Measurements from ENCODE around the gene RSRC1.
A peak's percentile ranks its signal among the peaks of the same experiment; 100 is the strongest.

The RSRC1 gene

DNA sequence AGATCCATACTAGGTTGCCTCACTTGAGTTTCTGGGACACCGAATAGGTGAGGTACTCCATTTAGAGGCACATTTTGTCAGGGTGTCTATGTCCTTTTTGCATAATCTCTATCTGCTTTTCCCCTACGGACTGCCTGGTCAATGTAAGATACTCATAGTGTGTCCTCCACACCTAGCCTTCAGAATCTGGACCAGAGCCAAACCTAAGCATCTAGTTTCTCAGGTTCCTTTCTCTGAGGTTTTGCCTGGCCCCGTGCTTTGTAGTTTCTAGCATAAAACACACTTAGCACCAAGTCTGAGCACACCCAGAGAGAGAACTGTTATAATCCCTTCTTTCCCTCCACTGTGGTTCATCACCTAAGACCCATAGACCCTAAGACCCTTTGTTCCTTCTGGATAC, 355.2 kb downstream of the RSRC1 start:
- H3K27me3 ChIP-seq (replicated peaks in 2 of 5; ENCODE audit: control insufficient read depth in 4 of 5, insufficient read depth in 5 of 5, low read length in 4 of 5), result no peaks in the 10 kb centered on the region
- H3K4me3 ChIP-seq (ENCODE audit: control insufficient read depth in 1 of 7, extremely low read depth in 1 of 7, insufficient read depth in 4 of 7, low read depth in 2 of 7, low read length in 6 of 7), result no peak overlapping the region
- no peaks in the 10 kb centered on the region for H3K4me1 ChIP-seq (ENCODE audit: control extremely low read depth in 1 of 4, control insufficient read depth in 4 of 4, insufficient read depth in 4 of 4, low read length in 3 of 4)
- H3K27ac ChIP-seq (ENCODE audit: insufficient read depth in 1 of 2, low read depth in 1 of 2, low read length in 2 of 2, poor library complexity in 1 of 2, severe bottlenecking in 2 of 2), result no peak overlapping the region
- CTCF ChIA-PET, result no interaction called here
- H3K36me3 ChIP-seq (ENCODE audit: control insufficient read depth in 4 of 4, insufficient read depth in 4 of 4, low read length in 3 of 4), result no peaks in the 10 kb centered on the region
- no peaks in the 10 kb centered on the region for H3K9me3 ChIP-seq (ENCODE audit: control extremely low read depth in 1 of 5, control insufficient read depth in 4 of 5, insufficient read depth in 2 of 5, low read depth in 1 of 5, low read length in 4 of 5)
- no peak for DNase-seq
- WGBS (ENCODE audit: insufficient coverage), result 100% methylated on average over 2 of the region's 3 CpGs
- POLR2A ChIA-PET, result no interaction called here

DNA sequence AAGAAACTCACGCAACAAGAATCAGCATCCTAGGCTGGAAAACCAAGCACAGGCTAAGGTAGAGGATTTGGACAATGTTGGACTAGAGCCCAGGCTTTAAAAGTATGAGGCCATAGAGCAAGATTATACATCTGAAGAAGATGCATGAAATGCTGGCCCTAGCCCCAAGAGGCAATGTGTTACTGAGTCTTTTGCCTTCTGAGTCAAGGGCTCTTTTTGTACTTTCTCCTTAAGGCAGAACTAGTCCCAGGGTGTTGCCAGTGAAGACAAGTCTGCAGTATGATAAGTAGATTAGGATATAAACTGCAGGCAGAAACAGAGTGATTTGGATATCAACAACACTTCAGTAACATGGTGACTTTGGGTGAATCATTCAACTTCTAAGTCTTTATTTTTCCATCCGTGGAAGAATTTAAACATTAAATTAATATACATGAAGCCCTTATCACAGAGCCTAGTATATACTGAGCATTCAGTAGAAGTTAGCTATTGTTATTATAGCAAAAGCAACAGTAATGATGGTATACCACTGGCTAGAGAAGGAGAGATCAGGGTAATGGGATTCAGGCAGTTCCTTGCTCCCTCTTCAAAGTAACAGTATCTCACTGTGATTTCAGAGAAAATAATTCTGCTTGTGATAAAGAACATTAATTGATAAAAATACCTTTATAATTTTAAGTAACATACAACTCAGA, 361.2 kb downstream of the RSRC1 start:
- no peak for DNase-seq
- Histone ChIP-seq H3K9me3 (ENCODE audit: control extremely low read depth in 1 of 5, control insufficient read depth in 4 of 5, insufficient read depth in 2 of 5, low read depth in 1 of 5, low read length in 4 of 5) (no peaks in the 10 kb centered on the region), H3K27me3 (replicated peaks in 2 of 5; ENCODE audit: control insufficient read depth in 4 of 5, insufficient read depth in 5 of 5, low read length in 4 of 5) (no peaks in the 10 kb centered on the region), H3K4me1 (ENCODE audit: control extremely low read depth in 1 of 4, control insufficient read depth in 4 of 4, insufficient read depth in 4 of 4, low read length in 3 of 4) (no peaks in the 10 kb centered on the region), H3K27ac (ENCODE audit: insufficient read depth in 1 of 2, low read depth in 1 of 2, low read length in 2 of 2, poor library complexity in 1 of 2, severe bottlenecking in 2 of 2) (no peak overlapping the region), H3K36me3 (ENCODE audit: control insufficient read depth in 4 of 4, insufficient read depth in 4 of 4, low read length in 3 of 4) (no peaks in the 10 kb centered on the region), H3K4me3 (ENCODE audit: control insufficient read depth in 1 of 7, extremely low read depth in 1 of 7, insufficient read depth in 4 of 7, low read depth in 2 of 7, low read length in 6 of 7) (no peak overlapping the region)
- CTCF ChIA-PET, result no interaction called here
- POLR2A ChIA-PET, result no interaction called here
- 100% methylated on average over 1 of the region's 2 CpGs for WGBS (ENCODE audit: insufficient coverage)

GRCh38 chr3:158471639-158472294, 361.9 kb downstream of the RSRC1 start:
- Histone ChIP-seq H3K4me1 (ENCODE audit: control extremely low read depth in 1 of 4, control insufficient read depth in 4 of 4, insufficient read depth in 4 of 4, low read length in 3 of 4) (no peaks in the 10 kb centered on the region), H3K27me3 (replicated peaks in 2 of 5; ENCODE audit: control insufficient read depth in 4 of 5, insufficient read depth in 5 of 5, low read length in 4 of 5) (no peaks in the 10 kb centered on the region), H3K9me3 (ENCODE audit: control extremely low read depth in 1 of 5, control insufficient read depth in 4 of 5, insufficient read depth in 2 of 5, low read depth in 1 of 5, low read length in 4 of 5) (no peaks in the 10 kb centered on the region), H3K27ac (ENCODE audit: insufficient read depth in 1 of 2, low read depth in 1 of 2, low read length in 2 of 2, poor library complexity in 1 of 2, severe bottlenecking in 2 of 2) (no peak overlapping the region), H3K4me3 (ENCODE audit: control insufficient read depth in 1 of 7, extremely low read depth in 1 of 7, insufficient read depth in 4 of 7, low read depth in 2 of 7, low read length in 6 of 7) (no peak overlapping the region), H3K36me3 (ENCODE audit: control insufficient read depth in 4 of 4, insufficient read depth in 4 of 4, low read length in 3 of 4) (no peaks in the 10 kb centered on the region)
- 100% methylated on average over 1 of the region's 3 CpGs for WGBS (ENCODE audit: insufficient coverage)
- POLR2A ChIA-PET, result no interaction called here
- DNase-seq, result no peak
- CTCF ChIA-PET, result no interaction called here

DNA sequence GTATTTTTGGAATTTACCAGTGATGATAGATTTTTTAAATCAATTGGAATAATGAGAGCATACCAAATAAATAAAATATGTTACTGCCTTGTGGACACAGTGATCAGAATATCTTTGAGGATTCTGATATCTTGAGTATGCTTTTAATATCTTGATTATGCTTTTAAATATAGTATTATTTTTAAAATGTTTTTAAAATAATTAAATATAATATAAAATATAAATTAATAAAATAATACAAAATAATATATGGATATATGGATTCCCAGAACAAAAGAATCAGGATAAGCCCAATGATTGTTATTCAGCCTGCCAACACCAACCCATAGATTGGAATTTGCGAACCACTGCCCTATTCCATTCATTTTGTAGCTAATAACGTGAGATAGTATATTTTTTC, 369.2 kb downstream of the RSRC1 start:
- ChIA-PET CTCF (no interaction called here), POLR2A (interaction anchor here (0.5 kb wide), 1 partner anchor 1681 kb away, joined by 3 read pairs; no protein-coding TSS in a partner anchor)
- no peak for DNase-seq
- no peaks in the 10 kb centered on the region for H3K27me3 ChIP-seq (replicated peaks in 2 of 5; ENCODE audit: control insufficient read depth in 4 of 5, insufficient read depth in 5 of 5, low read length in 4 of 5)
- no CpG with 5 or more reads among the region's 2 CpGs for WGBS (ENCODE audit: insufficient coverage)
- no peak overlapping the region for H3K4me3 ChIP-seq (ENCODE audit: control insufficient read depth in 1 of 7, extremely low read depth in 1 of 7, insufficient read depth in 4 of 7, low read depth in 2 of 7, low read length in 6 of 7)
- H3K27ac ChIP-seq (ENCODE audit: insufficient read depth in 1 of 2, low read depth in 1 of 2, low read length in 2 of 2, poor library complexity in 1 of 2, severe bottlenecking in 2 of 2), result no peak overlapping the region
- no peaks in the 10 kb centered on the region for H3K4me1 ChIP-seq (ENCODE audit: control extremely low read depth in 1 of 4, control insufficient read depth in 4 of 4, insufficient read depth in 4 of 4, low read length in 3 of 4)
- H3K9me3 ChIP-seq (ENCODE audit: control extremely low read depth in 1 of 5, control insufficient read depth in 4 of 5, insufficient read depth in 2 of 5, low read depth in 1 of 5, low read length in 4 of 5), result no peaks in the 10 kb centered on the region
- no peaks in the 10 kb centered on the region for H3K36me3 ChIP-seq (ENCODE audit: control insufficient read depth in 4 of 4, insufficient read depth in 4 of 4, low read length in 3 of 4)

- no peaks in the 10 kb centered on the region for H3K4me1 ChIP-seq (ENCODE audit: control extremely low read depth in 1 of 4, control insufficient read depth in 4 of 4, insufficient read depth in 4 of 4, low read length in 3 of 4)
- no peak overlapping the region for H3K4me3 ChIP-seq (ENCODE audit: control insufficient read depth in 1 of 7, extremely low read depth in 1 of 7, insufficient read depth in 4 of 7, low read depth in 2 of 7, low read length in 6 of 7)
- CTCF ChIA-PET, result no interaction called here
- no peaks in the 10 kb centered on the region for H3K36me3 ChIP-seq (ENCODE audit: control insufficient read depth in 4 of 4, insufficient read depth in 4 of 4, low read length in 3 of 4)
- no peak overlapping the region for H3K27ac ChIP-seq (ENCODE audit: insufficient read depth in 1 of 2, low read depth in 1 of 2, low read length in 2 of 2, poor library complexity in 1 of 2, severe bottlenecking in 2 of 2)
- WGBS (ENCODE audit: insufficient coverage), result 100% methylated on average over 6 of the region's 7 CpGs
- no peaks in the 10 kb centered on the region for H3K27me3 ChIP-seq (replicated peaks in 2 of 5; ENCODE audit: control insufficient read depth in 4 of 5, insufficient read depth in 5 of 5, low read length in 4 of 5)
- POLR2A ChIA-PET, result no interaction called here
- DNase-seq, result no peak
- no peaks in the 10 kb centered on the region for H3K9me3 ChIP-seq (ENCODE audit: control extremely low read depth in 1 of 5, control insufficient read depth in 4 of 5, insufficient read depth in 2 of 5, low read depth in 1 of 5, low read length in 4 of 5)
Observed at GRCh38 chr3:158483701-158484235, 373.9 kb downstream of the RSRC1 start.

GRCh38 chr3:158486200-158486599, 376.3 kb downstream of the RSRC1 start:
- Histone ChIP-seq H3K36me3 (ENCODE audit: control insufficient read depth in 4 of 4, insufficient read depth in 4 of 4, low read length in 3 of 4) (no peaks in the 10 kb centered on the region), H3K4me1 (ENCODE audit: control extremely low read depth in 1 of 4, control insufficient read depth in 4 of 4, insufficient read depth in 4 of 4, low read length in 3 of 4) (no peaks in the 10 kb centered on the region), H3K27ac (ENCODE audit: insufficient read depth in 1 of 2, low read depth in 1 of 2, low read length in 2 of 2, poor library complexity in 1 of 2, severe bottlenecking in 2 of 2) (no peak overlapping the region), H3K9me3 (ENCODE audit: control extremely low read depth in 1 of 5, control insufficient read depth in 4 of 5, insufficient read depth in 2 of 5, low read depth in 1 of 5, low read length in 4 of 5) (no peaks in the 10 kb centered on the region), H3K27me3 (replicated peaks in 2 of 5; ENCODE audit: control insufficient read depth in 4 of 5, insufficient read depth in 5 of 5, low read length in 4 of 5) (no peaks in the 10 kb centered on the region), H3K4me3 (ENCODE audit: control insufficient read depth in 1 of 7, extremely low read depth in 1 of 7, insufficient read depth in 4 of 7, low read depth in 2 of 7, low read length in 6 of 7) (no peak overlapping the region)
- ChIA-PET CTCF (no interaction called here), POLR2A (no interaction called here)
- peak in 2 of 3 donors; percentile 14 to 45 for DNase-seq

DNA sequence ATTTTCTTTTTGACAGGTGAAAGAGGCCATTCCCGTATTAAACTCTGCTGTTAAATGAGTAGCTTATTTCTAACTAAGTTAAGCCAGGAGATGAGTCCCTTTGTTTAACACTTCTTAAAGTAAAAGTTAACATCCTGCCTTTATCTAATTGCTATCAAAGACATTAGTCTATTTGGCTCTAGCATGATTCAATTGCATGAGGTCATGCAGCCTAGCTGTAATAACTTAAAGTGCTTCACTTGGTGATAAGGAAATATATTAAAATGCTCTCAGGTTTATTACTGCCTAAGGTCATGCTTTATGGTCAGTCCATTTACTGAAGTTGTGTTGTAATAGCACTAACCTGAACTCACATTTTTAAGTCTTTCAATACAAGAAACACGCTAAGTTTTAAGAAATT, 378.8 kb downstream of the RSRC1 start:
- H3K36me3 ChIP-seq (ENCODE audit: control insufficient read depth in 4 of 4, insufficient read depth in 4 of 4, low read length in 3 of 4), result no peaks in the 10 kb centered on the region
- H3K27ac ChIP-seq (ENCODE audit: insufficient read depth in 1 of 2, low read depth in 1 of 2, low read length in 2 of 2, poor library complexity in 1 of 2, severe bottlenecking in 2 of 2), result no peak overlapping the region
- no peaks in the 10 kb centered on the region for H3K9me3 ChIP-seq (ENCODE audit: control extremely low read depth in 1 of 5, control insufficient read depth in 4 of 5, insufficient read depth in 2 of 5, low read depth in 1 of 5, low read length in 4 of 5)
- no peaks in the 10 kb centered on the region for H3K27me3 ChIP-seq (replicated peaks in 2 of 5; ENCODE audit: control insufficient read depth in 4 of 5, insufficient read depth in 5 of 5, low read length in 4 of 5)
- DNase-seq, result no peak
- ChIA-PET POLR2A (no interaction called here), CTCF (no interaction called here)
- H3K4me1 ChIP-seq (ENCODE audit: control extremely low read depth in 1 of 4, control insufficient read depth in 4 of 4, insufficient read depth in 4 of 4, low read length in 3 of 4), result peaks cover 0 to 2% (median 0%) of the 10 kb centered on the region in 4 experiments
- WGBS (ENCODE audit: insufficient coverage), result no CpG with 5 or more reads among the region's 2 CpGs
- no peak overlapping the region for H3K4me3 ChIP-seq (ENCODE audit: control insufficient read depth in 1 of 7, extremely low read depth in 1 of 7, insufficient read depth in 4 of 7, low read depth in 2 of 7, low read length in 6 of 7)
